Liver (tissue), 3 donors: ENCODE results near the gene CLEC16A.

Source experiments
- CTCF ChIP-seq: fragments of 150-350 bp; IDR thresholded peaks from 2 replicates; pipeline ENCODE4 v1.5.1; 2017; ENCODE audit warnings: improper control_type of control experiment, low read depth, low read length; ENCODE audit not compliant: missing input control
- EGR1 ChIP-seq, 2 donors: IDR thresholded peaks; 2 replicates each; pipeline ENCODE4 v1.6.1; 2016 to 2018; ENCODE audit warnings: antibody characterized with exemption in 2 of 2, low read depth in 2 of 2
- GABPA ChIP-seq, 2 donors: IDR thresholded peaks in 1 of 2; conservative IDR thresholded peaks in 1 of 2; 2 replicates each; pipeline ENCODE4 v1.6.1; 2016; ENCODE audit warnings: antibody characterized with exemption in 2 of 2, mild to moderate bottlenecking in 1 of 2, moderate library complexity in 1 of 2
- MAX ChIP-seq: IDR thresholded peaks from 2 replicates; pipeline ENCODE4 v1.6.1; 2016; ENCODE audit warnings: antibody characterized with exemption
- RAD21 ChIP-seq, 2 donors: IDR thresholded peaks; 2 replicates each; pipeline ENCODE4 v1.6.1; 2016; ENCODE audit warnings: antibody characterized with exemption in 2 of 2, mild to moderate bottlenecking in 2 of 2
- SP1 ChIP-seq: IDR thresholded peaks from 2 replicates; pipeline ENCODE4 v1.6.1; 2018; ENCODE audit warnings: antibody characterized with exemption, mild to moderate bottlenecking
- TAF1 ChIP-seq: conservative IDR thresholded peaks from 2 replicates; pipeline ENCODE4 v1.6.1; 2016; ENCODE audit warnings: antibody characterized with exemption, mild to moderate bottlenecking
- YY1 ChIP-seq: IDR thresholded peaks from 2 replicates; pipeline ENCODE4 v1.6.1; 2016; ENCODE audit warnings: antibody characterized with exemption, mild to moderate bottlenecking
- ZBTB33 ChIP-seq: IDR thresholded peaks from 2 replicates; pipeline ENCODE4 v1.6.1; 2016; ENCODE audit warnings: antibody characterized with exemption
- TF ChIP-seq, protein P1 (sequence below): IDR thresholded peaks from 2 replicates; pipeline ENCODE4 v1.6.1; 2016; ENCODE audit warnings: antibody characterized with exemption, mild to moderate bottlenecking
- TF ChIP-seq, protein P2 (sequence below): IDR thresholded peaks from 2 replicates; pipeline ENCODE4 v1.6.1; 2016; ENCODE audit warnings: antibody characterized with exemption
- donor health status: healthy.
- donor health status: healthy.

- TF ChIP-seq MAX = no peak
- TF ChIP-seq, protein P1, sequence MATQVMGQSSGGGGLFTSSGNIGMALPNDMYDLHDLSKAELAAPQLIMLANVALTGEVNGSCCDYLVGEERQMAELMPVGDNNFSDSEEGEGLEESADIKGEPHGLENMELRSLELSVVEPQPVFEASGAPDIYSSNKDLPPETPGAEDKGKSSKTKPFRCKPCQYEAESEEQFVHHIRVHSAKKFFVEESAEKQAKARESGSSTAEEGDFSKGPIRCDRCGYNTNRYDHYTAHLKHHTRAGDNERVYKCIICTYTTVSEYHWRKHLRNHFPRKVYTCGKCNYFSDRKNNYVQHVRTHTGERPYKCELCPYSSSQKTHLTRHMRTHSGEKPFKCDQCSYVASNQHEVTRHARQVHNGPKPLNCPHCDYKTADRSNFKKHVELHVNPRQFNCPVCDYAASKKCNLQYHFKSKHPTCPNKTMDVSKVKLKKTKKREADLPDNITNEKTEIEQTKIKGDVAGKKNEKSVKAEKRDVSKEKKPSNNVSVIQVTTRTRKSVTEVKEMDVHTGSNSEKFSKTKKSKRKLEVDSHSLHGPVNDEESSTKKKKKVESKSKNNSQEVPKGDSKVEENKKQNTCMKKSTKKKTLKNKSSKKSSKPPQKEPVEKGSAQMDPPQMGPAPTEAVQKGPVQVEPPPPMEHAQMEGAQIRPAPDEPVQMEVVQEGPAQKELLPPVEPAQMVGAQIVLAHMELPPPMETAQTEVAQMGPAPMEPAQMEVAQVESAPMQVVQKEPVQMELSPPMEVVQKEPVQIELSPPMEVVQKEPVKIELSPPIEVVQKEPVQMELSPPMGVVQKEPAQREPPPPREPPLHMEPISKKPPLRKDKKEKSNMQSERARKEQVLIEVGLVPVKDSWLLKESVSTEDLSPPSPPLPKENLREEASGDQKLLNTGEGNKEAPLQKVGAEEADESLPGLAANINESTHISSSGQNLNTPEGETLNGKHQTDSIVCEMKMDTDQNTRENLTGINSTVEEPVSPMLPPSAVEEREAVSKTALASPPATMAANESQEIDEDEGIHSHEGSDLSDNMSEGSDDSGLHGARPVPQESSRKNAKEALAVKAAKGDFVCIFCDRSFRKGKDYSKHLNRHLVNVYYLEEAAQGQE = no peak
- no peak for TF ChIP-seq CTCF
- no peak for TF ChIP-seq ZBTB33
- no peak for TF ChIP-seq RAD21 (IDR thresholded peaks at IDR 0.05)
- TF ChIP-seq GABPA (IDR thresholded peaks at IDR 0.05 in 1 of 2, conservative IDR thresholded peaks at IDR 0.05 in 1 of 2) = no peak
- no peak for TF ChIP-seq TAF1
- TF ChIP-seq SP1 = no peak
- TF ChIP-seq EGR1 (IDR thresholded peaks at IDR 0.05; ENCODE audit: low read depth in 2 of 2) = no peak
- TF ChIP-seq YY1 = no peak
- TF ChIP-seq, protein P2, sequence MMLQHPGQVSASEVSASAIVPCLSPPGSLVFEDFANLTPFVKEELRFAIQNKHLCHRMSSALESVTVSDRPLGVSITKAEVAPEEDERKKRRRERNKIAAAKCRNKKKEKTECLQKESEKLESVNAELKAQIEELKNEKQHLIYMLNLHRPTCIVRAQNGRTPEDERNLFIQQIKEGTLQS = no peak
Observed at GRCh38 chr16:10906914-10907756, 37.2 kb upstream of the CLEC16A start.
